Ascending aorta (tissue), 2 donors: ENCODE measurements around the gene CARMIL1. TPM values are rescaled to one million over a fixed set of nuclear protein-coding genes. Genes with fewer than 3 reads are reported as not detected.

ENCODE experiments used
- DNase-seq, 2 donors: peaks; one replicate each; pipeline ENCODE4 v3.0.0-alpha.2; 2019; ENCODE audit warnings: low spot score in 2 of 2
- H3K27ac ChIP-seq, 2 donors: fragments of 200-600 bp; sonication (generic); one replicate each; pipeline ENCODE4 v1.5.1; 2016 to 2017; ENCODE audit warnings: mild to moderate bottlenecking in 1 of 2
- H3K27me3 ChIP-seq: fragments of 200-600 bp; sonication (generic); one replicate; pipeline ENCODE4 v1.5.1; 2017
- H3K36me3 ChIP-seq, 2 donors: fragments of 200-600 bp; sonication (generic); one replicate each; pipeline ENCODE4 v1.5.1; 2016
- H3K4me1 ChIP-seq, 2 donors: fragments of 200-600 bp; sonication (generic); one replicate each; pipeline ENCODE4 v1.5.1; 2016 to 2017; ENCODE audit warnings: mild to moderate bottlenecking in 1 of 2
- H3K4me3 ChIP-seq, 2 donors: fragments of 200-600 bp; sonication (generic); one replicate each; pipeline ENCODE4 v1.5.1; 2016 to 2017; ENCODE audit warnings: mild to moderate bottlenecking in 1 of 2
- H3K9me3 ChIP-seq, 2 donors: fragments of 200-600 bp; sonication (generic); one replicate each; pipeline ENCODE4 v1.5.1; 2016
- intact Hi-C: fragments of 100-400 bp; cut with DNase I; formaldehyde crosslinking; loops from one replicate; pipeline ENCODE4 v1.15.1; 2023
- total RNA-seq: library from RNA; depleted of rRNA; stranded (reverse); fragments of >200 nt; gene quantifications from one replicate; pipeline ENCODE4 v1.1.0, GENCODE V29; 2016
- TF ChIP-seq, protein P1 (sequence below), 3 experiments: fragments of 200-600 bp in 2 of 3; fragments of 450-650 bp in 1 of 3; sonication (generic) in 2 of 3; IDR thresholded peaks; one replicate each; pipeline ENCODE4 v1.5.1; 2016 to 2019; ENCODE audit warnings: antibody characterized with exemption in 3 of 3, mild to moderate bottlenecking in 1 of 3, moderate library complexity in 1 of 3

The CARMIL1 gene
- total RNA-seq, 1 donor from 2014 or later = 16.1 TPM

DNA sequence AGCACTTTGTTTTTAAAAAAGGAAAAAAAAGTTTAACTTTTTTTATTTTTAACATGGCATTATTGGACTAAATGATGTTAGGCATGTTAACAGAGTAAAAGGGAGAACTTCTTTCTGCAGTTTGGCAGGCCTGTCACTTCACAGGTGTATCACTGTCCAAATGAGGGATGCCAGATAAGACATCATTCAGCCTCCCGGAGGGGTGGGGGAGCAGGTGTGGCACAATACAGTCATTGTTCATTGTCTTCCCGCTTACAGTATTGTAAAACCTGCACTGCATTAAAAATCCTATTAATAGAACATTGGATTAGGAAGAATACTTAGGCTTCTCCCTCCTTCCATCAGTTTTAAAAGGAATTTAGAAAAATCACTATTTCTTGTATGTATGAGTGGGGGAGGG is 80.7 kb downstream of the CARMIL1 start:
- no peaks in the 10 kb centered on the region for H3K27me3 ChIP-seq
- TF ChIP-seq, protein P1, sequence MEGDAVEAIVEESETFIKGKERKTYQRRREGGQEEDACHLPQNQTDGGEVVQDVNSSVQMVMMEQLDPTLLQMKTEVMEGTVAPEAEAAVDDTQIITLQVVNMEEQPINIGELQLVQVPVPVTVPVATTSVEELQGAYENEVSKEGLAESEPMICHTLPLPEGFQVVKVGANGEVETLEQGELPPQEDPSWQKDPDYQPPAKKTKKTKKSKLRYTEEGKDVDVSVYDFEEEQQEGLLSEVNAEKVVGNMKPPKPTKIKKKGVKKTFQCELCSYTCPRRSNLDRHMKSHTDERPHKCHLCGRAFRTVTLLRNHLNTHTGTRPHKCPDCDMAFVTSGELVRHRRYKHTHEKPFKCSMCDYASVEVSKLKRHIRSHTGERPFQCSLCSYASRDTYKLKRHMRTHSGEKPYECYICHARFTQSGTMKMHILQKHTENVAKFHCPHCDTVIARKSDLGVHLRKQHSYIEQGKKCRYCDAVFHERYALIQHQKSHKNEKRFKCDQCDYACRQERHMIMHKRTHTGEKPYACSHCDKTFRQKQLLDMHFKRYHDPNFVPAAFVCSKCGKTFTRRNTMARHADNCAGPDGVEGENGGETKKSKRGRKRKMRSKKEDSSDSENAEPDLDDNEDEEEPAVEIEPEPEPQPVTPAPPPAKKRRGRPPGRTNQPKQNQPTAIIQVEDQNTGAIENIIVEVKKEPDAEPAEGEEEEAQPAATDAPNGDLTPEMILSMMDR (IDR thresholded peaks at IDR 0.05) = no peak
- DNase-seq = no peak
- intact Hi-C loops = loop anchor here (1.0 to 5.0 kb wide), 3 partner anchors 48 to 81 kb away; partner anchors contain the start of gene CARMIL1
- peaks cover 9 to 77% of the 10 kb centered on the region in 2 donors for H3K4me1 ChIP-seq
- H3K36me3 ChIP-seq = no peaks in the 10 kb centered on the region
- peak overlapping the region in 1 of 2 donors; percentile 23 for H3K4me3 ChIP-seq
- peak overlapping the region; percentile 77 to 91 for H3K27ac ChIP-seq
- no peaks in the 10 kb centered on the region for H3K9me3 ChIP-seq

DNA sequence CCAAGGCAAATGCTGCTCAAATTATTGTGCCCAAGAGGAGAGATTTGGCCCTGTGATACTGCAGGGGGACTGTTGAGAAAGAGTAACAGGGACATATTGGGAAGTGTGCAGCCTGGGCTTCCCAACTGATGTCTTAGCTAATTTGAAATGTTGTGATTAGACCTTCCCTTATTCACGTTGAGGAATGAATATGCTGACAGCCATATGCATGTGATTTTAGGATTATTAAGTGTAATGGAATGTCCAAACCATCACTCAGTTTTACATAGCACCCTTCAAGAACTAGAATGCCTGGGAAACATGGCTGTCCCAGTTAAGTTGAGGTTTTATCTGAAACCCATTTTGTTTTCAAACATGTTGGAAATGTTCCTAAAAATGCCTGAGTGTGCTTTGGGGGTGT is 81.4 kb downstream of the CARMIL1 start:
- peak overlapping the region in 1 of 2 donors; percentile 23 for H3K4me3 ChIP-seq
- no peak for DNase-seq
- H3K27me3 ChIP-seq = no peaks in the 10 kb centered on the region
- peaks cover 14 to 80% of the 10 kb centered on the region in 2 donors for H3K4me1 ChIP-seq
- peak overlapping the region; percentile 77 to 91 for H3K27ac ChIP-seq
- intact Hi-C loops = no loop called here
- TF ChIP-seq, protein P1 (IDR thresholded peaks at IDR 0.05) = no peak
- no peaks in the 10 kb centered on the region for H3K36me3 ChIP-seq
- H3K9me3 ChIP-seq = no peaks in the 10 kb centered on the region

GRCh38 chr6:25363427-25363826 is 84.3 kb downstream of the CARMIL1 start:
- TF ChIP-seq, protein P1 (IDR thresholded peaks at IDR 0.05) = no peak
- no peak for DNase-seq
- Histone ChIP-seq H3K4me3 (no peak overlapping the region), H3K27me3 (no peaks in the 10 kb centered on the region), H3K36me3 (no peaks in the 10 kb centered on the region), H3K27ac (peak overlapping the region; percentile 27 to 59), H3K4me1 (peaks cover 15 to 77% of the 10 kb centered on the region in 2 donors), H3K9me3 (no peaks in the 10 kb centered on the region)
- intact Hi-C loops = no loop called here

DNA sequence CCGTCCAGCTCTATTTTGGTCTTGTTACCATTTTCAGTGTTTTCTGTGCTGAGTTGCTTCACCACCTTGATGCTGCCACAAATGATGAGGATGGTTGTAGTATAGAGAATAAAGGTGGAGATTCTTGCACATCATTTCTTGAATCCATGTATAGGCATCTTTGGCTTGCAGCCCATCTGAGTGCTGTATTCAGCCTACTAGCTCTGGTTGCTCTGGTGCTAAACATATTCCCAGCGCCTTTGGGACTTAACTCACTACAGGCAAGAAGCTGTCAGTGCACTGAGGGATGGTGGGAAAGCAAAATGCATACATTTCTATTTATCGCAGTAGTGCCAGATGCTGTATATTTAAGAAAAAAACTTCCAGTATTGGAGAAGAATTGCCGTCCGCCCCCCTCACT is 86.0 kb downstream of the CARMIL1 start:
- TF ChIP-seq, protein P1 (IDR thresholded peaks at IDR 0.05) = no peak
- peak overlapping the region; percentile 59 to 72 for H3K27ac ChIP-seq
- H3K4me1 ChIP-seq = peaks cover 19 to 79% of the 10 kb centered on the region in 2 donors
- no peak for DNase-seq
- H3K36me3 ChIP-seq = no peaks in the 10 kb centered on the region
- H3K9me3 ChIP-seq = no peaks in the 10 kb centered on the region
- H3K27me3 ChIP-seq = no peaks in the 10 kb centered on the region
- intact Hi-C loops = no loop called here
- H3K4me3 ChIP-seq = peak overlapping the region in 1 of 2 donors; percentile 10

DNA sequence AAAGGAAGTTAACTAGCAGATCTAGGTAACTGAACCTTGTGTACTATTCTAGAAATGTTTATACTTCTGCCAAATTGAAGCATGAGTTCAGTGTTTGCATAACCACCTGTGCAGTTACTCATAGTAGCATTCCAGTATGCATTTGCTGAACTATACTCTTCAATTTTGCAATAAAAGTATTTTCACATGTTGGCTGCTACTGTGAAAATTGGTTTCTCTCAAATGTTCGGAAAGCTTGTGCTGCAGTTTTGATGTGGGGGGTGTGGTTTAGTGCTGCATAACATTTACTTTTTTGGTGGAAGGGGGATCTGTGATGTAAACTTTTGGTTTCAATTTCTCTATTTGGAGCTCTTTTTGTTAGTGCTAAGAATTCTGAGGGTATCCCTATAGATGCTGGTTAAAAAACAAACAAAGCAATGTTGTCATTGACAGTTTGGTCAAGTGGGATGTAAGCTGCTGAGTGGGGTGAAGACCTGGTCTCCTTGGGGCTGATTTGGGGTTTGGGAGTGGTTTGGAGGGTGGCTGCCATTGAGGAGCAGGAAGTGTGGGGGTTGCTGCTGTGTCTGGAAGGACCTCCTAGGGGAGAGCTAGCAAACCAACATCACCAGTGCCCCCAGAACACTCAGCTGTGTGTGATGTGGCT is 87.8 kb downstream of the CARMIL1 start:
- Histone ChIP-seq H3K27me3 (no peaks in the 10 kb centered on the region), H3K4me3 (no peak overlapping the region), H3K9me3 (no peaks in the 10 kb centered on the region), H3K27ac (peak overlapping the region; percentile 59 to 72), H3K4me1 (peaks cover 19 to 66% of the 10 kb centered on the region in 2 donors), H3K36me3 (no peaks in the 10 kb centered on the region)
- TF ChIP-seq, protein P1 (IDR thresholded peaks at IDR 0.05) = no peak
- intact Hi-C loops = no loop called here
- no peak for DNase-seq
